Superior temporal gyrus (tissue), 1 donor: ENCODE measurements around the gene SERPINC1.
"Not testable (repeated sequence)": the region's sequence is repeated elsewhere in the genome, so short reads cannot be mapped to it uniquely, and the experiment has no call there.

Source experiments
- DNase-seq: peaks from one replicate; pipeline ENCODE4 v3.0.0-alpha.2; 2016; ENCODE audit errors: extremely low spot score

The SERPINC1 gene

DNA sequence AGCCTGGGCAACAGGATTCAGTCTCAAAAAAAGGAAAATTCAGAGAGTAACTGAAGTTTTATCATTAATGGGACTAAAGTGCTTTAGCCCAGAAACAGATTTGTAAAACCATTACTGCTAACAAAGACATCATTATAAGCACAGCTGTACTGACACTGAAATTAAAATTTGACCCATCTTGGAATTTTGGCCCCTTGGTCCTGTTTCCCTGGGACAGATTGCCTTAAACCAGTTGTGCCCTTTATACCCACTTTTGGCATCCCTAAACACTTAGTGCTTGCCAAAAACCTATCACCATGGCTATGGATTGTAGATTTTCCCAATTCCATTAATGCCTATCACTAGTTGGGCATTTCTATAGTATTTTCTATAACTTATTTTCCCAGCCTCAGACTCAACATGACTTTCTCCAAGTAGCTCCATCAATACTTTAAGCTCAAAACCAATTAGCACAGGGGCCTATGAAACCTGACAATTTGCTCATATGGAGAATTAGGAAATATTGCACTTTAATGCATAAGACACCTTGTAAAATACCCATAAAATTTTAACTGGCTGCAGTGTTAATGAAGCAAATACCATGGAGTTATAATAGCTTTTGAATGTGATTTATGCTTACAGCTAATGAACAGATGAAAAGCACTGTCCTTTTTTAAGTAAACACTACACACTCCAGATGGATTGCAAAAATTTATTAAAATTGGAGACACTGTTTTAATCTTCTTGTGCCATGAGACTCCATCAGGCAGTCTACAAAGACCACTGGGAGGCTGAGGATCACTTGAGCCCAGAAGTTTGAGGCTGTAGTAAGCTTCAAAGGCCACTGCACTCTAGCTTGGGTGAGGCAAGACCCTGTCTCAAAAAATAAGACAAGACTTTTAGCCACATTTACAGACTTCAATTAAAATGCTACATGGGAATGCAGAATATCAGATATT is 53.6 kb downstream of the SERPINC1 start:
- DNase-seq: no peak

- no peak for DNase-seq
Measured at GRCh38 chr1:173862769-173863223, 54.3 kb downstream of the SERPINC1 start.

- DNase-seq: not testable (repeated sequence)
Measured at GRCh38 chr1:173862146-173862768, 54.9 kb downstream of the SERPINC1 start.

- DNase-seq: no peak
Measured at GRCh38 chr1:173861731-173862145, 55.4 kb downstream of the SERPINC1 start.

DNA sequence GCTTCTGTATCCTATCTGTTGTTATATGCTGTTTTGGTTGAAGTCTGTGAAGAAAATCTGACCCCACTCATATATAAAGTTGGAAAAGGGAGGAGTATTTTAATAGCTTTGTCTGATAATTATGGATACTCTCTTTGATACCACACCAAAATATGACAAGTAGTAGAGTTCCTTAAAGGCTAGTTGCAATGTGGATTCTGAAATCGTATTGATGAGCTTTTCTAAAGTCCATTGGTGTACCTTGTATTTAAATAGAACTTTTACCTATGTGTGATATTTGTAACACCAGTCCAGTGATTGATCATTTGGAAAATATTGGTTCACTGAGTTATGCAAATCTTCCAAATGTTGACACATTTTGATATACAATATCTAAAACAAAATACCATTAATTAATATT is 57.1 kb downstream of the SERPINC1 start:
- no peak for DNase-seq

DNA sequence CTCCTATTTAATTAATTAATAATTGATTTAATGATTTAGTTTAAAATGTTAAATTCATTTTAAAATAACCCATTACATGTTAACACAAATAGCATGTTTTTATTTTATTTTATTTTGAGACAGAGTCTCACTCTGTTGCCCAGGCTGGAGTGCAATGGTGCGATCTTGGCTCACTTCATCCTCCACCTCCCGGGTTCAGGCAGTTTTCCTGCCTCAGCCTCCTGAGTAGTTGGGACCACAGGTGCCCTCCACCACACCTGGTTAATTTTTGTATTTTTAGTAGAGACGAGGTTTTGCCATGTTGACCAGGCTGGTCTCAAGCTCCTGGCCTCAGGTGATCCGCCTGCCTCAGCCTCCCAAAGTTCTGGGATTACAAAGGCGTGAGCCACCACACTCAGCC is 57.6 kb downstream of the SERPINC1 start:
- not testable (repeated sequence) for DNase-seq

- no peak for DNase-seq
Measured at GRCh38 chr1:173857363-173857917, 59.7 kb downstream of the SERPINC1 start.

DNA sequence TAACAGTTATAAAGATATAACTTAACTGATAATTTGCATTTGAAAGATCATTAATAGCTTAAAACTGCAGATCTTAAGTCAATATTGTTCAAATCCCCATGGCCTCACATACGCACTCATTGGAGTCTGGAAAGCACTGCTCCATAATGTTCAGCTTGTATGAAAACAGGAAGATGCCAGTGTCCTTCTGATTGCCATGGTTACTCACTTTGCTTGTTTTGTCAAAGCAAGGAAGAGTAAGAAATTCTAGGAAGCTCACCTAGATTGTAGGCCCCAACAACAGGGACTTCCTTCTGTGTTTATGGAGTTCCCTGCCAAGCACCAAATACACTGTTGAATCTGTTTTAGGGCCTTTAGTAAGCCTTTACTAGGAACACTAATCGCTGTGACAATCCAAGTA is 60.2 kb downstream of the SERPINC1 start:
- DNase-seq: no peak

DNA sequence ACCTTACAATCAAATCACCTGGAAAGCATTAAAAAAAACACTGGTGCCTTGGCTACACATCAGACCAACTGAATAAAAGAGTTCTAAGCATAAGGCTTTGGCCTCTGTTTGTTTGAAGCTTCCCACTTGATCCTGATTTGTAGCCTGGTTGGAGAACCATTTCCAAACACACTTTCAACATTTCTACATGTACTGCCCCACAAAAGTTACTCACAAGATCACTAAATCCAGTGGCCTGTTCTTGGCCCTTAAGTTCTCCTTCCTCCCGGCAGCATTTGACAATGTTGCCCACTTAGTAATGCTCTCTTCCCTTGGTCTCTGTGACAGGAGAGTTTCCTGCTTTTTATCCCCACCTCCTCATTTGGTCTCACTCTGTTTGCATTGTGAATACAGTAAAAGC is 61.1 kb downstream of the SERPINC1 start:
- DNase-seq: no peak
